ENCODE data around the gene TCERG1L.

GRCh38 chr10:131211146-131211545 is 100.4 kb downstream of the TCERG1L start:
- TF ChIP-seq, protein P1, sequence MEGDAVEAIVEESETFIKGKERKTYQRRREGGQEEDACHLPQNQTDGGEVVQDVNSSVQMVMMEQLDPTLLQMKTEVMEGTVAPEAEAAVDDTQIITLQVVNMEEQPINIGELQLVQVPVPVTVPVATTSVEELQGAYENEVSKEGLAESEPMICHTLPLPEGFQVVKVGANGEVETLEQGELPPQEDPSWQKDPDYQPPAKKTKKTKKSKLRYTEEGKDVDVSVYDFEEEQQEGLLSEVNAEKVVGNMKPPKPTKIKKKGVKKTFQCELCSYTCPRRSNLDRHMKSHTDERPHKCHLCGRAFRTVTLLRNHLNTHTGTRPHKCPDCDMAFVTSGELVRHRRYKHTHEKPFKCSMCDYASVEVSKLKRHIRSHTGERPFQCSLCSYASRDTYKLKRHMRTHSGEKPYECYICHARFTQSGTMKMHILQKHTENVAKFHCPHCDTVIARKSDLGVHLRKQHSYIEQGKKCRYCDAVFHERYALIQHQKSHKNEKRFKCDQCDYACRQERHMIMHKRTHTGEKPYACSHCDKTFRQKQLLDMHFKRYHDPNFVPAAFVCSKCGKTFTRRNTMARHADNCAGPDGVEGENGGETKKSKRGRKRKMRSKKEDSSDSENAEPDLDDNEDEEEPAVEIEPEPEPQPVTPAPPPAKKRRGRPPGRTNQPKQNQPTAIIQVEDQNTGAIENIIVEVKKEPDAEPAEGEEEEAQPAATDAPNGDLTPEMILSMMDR (conservative IDR thresholded peaks at IDR 0.05; ENCODE audit: low read length) = no peak
- TF ChIP-seq EZH2phosphoT487 (IDR thresholded peaks at IDR 0.05; ENCODE audit: borderline replicate concordance) = no peak
